Measurements from ENCODE around the gene LCP2.

DNA sequence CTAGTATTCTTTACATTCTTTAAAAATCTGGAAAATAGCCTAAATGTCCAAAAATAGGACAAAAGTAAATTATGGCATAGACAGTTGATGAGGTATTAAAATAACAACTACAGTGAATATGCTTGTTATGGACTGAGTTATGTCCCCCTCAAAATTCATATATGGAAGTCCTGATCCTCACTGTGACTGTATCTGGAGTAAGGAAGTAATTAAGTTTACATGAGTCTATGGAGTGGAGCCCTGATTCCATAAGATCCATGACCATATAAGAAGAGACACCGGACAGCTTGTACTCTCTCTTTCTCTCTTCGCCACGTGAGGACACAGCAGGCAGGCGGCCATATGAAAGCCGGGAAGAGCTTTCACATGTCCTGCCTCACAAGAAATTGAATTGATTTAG lies 93.4 kb downstream of the LCP2 start:
- no peak for TF ChIP-seq EZH2 (IDR thresholded peaks at IDR 0.05; ENCODE audit: low read depth, low read length, severe bottlenecking)
- no peak for TF ChIP-seq RNF2 (IDR thresholded peaks at IDR 0.05; ENCODE audit: borderline replicate concordance, low read depth, low read length, missing control alignments, poor library complexity, severe bottlenecking)
- no peak for TF ChIP-seq POLR2A (IDR thresholded peaks at IDR 0.05; ENCODE audit: control extremely low read depth in 1 of 2, low read depth in 2 of 2, low read length in 2 of 2)
- TF ChIP-seq CHD1 (IDR thresholded peaks at IDR 0.05; ENCODE audit: low read depth, low read length), result no peak
- no peak for TF ChIP-seq JUN (IDR thresholded peaks at IDR 0.05; ENCODE audit: low read depth, low read length)
- TF ChIP-seq POU5F1 (IDR thresholded peaks at IDR 0.05; ENCODE audit: low read depth, low read length), result no peak
- no peak for TF ChIP-seq GTF2F1 (IDR thresholded peaks at IDR 0.05; ENCODE audit: borderline replicate concordance, low read depth, low read length)
- no peak for TF ChIP-seq CBX5 (IDR thresholded peaks at IDR 0.05; ENCODE audit: low read depth, low read length)
- no peak for TF ChIP-seq YY1 (IDR thresholded peaks at IDR 0.05; ENCODE audit: low read depth, low read length)
- TF ChIP-seq SP2 (IDR thresholded peaks at IDR 0.05; ENCODE audit: low read length), result no peak
- TF ChIP-seq, protein P1, sequence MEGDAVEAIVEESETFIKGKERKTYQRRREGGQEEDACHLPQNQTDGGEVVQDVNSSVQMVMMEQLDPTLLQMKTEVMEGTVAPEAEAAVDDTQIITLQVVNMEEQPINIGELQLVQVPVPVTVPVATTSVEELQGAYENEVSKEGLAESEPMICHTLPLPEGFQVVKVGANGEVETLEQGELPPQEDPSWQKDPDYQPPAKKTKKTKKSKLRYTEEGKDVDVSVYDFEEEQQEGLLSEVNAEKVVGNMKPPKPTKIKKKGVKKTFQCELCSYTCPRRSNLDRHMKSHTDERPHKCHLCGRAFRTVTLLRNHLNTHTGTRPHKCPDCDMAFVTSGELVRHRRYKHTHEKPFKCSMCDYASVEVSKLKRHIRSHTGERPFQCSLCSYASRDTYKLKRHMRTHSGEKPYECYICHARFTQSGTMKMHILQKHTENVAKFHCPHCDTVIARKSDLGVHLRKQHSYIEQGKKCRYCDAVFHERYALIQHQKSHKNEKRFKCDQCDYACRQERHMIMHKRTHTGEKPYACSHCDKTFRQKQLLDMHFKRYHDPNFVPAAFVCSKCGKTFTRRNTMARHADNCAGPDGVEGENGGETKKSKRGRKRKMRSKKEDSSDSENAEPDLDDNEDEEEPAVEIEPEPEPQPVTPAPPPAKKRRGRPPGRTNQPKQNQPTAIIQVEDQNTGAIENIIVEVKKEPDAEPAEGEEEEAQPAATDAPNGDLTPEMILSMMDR (IDR thresholded peaks at IDR 0.05; ENCODE audit: control extremely low read depth in 1 of 3, insufficient read depth in 1 of 3, low read depth in 1 of 3, low read length in 3 of 3), result no peak
- no peak for TF ChIP-seq CEBPB (IDR thresholded peaks at IDR 0.05; ENCODE audit: low read depth, low read length)

Measured in H1 (cell line).